ENCODE results near the gene UTP4.
"Not testable (repeated sequence)": the region's sequence is repeated elsewhere in the genome, so short reads cannot be mapped to it uniquely, and the experiment has no call there.

UTP4 gene

DNA sequence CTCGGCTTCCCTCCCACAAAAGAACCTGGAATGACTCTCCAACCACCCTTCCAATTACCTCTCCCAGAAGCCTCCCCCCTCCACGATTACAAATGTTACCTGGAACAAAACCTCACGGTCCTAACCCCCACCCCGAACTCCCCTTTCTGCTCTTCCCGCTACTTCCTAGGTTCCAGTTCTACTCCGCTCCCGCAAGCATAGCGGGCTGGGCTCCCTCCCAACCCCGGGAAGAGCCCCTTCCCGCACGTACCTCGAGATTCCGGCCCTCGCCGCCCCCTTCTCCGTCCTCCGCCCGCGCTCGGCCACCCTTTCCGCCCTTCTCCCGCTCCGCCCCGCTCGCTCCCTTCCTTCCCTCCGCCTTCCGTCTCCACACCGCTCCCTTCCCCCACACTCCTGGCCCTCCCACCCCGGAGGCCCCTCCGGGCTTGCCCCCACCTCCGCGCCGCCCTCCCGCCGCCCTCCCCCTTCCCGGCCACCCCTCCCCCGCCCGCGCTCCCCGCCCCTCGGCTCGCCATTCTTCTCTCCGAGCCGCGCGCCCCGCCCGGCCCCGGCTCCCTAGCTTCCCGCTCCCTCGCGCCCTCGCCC is 518 bp upstream of the UTP4 start:
- peak; percentile 77 for DNase-seq

DNA sequence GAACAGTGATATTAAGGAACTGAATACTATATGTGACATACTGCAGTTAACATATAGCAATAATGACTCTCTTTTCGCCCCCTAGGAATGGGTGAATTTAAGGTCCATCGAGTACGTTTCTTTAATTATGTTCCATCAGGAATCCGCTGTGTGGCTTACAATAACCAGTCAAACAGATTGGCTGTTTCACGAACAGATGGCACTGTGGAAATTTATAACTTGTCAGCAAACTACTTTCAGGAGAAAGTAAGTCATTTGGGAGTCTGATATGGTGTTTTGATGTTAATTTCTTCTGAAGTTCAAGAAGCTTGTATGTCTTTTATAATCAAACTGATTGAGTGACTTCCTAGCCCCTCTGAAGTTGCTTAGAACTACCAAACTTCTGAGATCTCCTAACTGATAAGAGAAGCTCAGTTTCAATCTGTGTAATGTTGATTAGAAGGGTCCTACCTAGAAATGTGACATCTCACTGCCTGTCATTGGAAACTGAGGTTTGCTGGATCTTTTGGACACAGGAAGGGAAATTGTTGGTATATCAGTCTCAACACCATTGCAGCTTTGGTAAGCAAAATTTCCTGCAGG is 1.0 kb downstream of the UTP4 start:
- DNase-seq = no peak

DNA sequence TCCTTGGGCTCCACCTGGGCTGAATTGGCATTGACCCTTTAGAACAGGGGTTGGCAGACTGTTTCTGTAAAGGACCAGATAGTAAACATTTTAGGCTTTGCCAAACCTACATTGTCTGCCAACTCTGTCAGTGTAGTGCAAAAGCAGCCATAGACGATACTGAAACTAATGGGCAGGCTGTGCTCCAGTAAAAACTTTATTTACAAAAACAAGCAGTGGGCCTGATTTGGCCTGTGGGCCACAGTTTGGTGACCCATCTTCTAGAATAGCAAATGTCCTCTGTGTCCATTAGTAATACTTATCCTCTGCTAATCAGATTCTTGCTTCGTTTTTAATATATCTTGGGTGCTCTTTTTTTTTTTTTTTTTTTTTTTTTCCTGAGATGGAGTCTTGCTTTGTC is 6.2 kb downstream of the UTP4 start:
- no peak for DNase-seq

DNA sequence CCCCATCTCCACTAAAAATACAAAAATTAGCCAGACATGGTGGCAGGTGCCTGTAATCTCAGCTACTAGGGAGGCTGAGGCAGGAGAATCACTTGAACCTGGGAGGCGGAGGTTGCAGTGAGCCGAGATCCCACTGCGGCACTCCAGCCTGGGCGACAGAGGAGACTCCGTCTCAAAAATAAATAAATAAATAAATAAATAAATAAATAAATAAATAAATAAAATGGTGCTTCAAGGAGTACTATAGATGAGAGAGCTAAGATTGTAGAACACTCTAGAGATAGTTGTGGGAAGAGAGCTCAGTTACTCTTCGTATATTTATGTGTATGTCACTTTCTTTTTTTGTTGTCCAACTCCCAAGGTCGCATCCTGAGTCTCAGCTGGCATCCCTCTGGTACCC is 7.0 kb downstream of the UTP4 start:
- not testable (repeated sequence) for DNase-seq

DNA sequence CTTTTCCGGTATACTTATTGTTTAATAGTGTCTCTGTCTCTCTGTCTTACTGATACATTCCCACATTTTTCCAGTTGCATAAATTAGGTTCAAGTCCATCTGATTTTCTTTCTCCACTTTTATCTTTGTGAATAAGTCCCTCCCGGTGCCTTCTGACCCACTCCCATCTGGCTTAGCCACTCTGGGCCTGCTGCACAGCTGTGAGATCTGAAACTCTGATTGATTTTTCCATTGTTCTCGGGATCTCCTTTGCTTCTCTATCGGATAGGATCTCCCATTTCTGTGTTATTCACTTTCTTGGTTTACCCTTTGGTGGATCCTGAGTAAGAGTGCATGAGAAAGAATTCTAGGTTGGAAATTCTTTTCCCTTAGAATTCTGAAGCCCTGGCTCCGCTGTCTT is 8.6 kb downstream of the UTP4 start:
- no peak for DNase-seq

DNA sequence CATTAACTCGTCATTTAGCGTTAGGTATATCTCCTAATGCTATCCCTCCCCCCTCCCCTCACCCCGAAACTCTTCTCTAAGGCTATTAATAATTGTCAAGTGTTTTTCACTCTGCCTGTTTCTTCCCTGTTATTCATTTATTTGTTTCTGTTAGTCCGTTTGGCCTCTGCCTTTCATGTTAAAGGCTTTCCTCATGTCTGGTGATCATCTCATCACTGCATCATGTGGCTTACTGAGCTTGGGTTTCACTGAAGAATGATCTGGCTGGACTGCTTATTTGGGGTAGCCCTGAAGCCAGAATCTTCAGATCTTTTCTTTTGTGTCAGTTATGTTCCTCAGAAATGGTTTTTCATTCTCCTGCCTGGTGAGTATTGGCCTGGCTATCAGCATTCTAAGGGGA is 9.5 kb downstream of the UTP4 start:
- no peak for DNase-seq

DNA sequence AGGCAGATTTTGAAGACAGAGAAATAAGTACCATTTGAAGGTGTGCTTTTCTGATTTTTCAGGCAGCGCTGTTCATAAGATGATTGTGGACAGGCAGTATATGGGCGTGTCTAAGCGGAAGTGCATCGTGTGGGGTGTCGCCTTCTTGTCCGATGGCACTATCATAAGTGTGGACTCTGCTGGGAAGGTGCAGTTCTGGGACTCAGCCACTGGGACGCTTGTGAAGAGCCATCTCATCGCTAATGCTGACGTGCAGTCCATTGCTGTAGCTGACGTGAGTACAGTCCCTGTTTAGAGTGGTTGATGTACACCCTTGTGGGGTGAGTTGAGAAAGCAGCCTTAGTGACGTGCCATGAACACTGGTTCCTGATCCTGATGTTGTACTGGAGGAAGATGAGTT is 10.7 kb downstream of the UTP4 start:
- no peak for DNase-seq

DNA sequence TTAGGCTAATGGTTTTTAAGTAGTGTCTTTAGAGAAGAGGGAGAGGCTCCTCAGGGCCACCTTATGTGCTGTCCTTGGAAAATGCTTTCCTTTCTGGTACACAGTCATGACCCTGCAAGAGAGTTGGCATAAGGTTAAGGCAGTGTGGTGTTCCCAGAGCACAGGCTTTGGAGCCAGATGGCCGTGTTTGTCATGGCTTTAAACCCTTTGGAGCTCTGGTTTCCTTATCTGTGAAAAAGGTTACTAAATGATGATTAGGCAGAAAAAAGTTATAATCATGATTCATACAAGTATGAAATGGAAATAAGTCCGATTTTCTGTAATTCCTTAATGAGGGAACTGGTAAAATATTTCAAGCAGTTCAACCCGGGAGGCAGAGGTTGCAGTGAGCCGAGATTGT is 13.2 kb downstream of the UTP4 start:
- DNase-seq = no peak

DNA sequence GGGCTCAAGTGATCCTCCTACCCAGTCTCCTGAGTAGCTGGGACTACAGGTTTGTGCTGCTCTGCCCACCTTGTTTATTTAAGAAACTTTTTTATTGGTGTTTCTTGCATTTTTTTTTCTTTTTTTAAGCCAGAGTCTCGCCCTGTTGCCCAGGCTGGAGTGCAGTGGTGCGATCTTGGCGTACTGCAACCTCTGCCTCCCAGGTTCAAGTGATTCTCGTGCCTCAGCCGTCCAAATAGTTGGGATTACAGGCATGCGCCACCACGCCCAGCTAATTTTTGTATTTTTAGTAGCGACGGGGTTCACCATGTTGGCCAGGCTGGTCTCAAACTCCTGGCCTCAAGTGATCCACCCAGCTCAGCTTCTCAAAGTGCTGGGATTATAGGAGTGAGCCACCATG is 17.2 kb downstream of the UTP4 start:
- DNase-seq = not testable (repeated sequence)

DNA sequence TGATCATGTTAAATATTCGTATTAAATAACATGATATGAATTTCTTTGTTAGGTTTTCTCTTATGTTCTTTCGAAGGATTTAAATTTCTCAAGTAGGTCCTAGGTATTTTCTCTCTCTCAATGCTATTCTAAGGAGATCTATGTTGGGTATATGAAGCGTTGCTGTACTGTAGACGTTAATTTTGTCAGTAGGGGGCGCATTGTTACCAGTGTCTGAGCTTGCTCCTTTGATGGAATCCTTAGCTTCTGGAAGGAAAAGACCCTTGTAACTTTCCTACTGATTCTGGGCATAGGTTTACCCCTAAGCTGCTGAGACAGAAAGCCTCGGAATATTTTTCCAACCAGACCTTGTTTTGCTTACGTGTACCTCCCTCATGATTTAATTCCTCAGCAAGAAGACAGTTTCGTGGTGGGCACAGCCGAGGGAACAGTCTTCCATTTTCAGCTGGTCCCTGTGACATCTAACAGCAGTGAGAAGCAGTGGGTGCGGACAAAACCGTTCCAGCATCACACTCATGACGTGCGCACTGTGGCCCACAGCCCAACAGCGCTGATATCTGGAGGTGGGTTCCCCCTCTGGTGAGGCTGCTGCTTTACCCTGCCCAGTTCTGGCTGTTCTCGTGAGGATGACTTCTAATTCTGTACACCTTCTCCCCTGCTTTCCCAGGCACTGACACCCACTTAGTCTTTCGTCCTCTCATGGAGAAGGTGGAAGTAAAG is 17.9 kb downstream of the UTP4 start:
- peak; percentile 45 for DNase-seq

DNA sequence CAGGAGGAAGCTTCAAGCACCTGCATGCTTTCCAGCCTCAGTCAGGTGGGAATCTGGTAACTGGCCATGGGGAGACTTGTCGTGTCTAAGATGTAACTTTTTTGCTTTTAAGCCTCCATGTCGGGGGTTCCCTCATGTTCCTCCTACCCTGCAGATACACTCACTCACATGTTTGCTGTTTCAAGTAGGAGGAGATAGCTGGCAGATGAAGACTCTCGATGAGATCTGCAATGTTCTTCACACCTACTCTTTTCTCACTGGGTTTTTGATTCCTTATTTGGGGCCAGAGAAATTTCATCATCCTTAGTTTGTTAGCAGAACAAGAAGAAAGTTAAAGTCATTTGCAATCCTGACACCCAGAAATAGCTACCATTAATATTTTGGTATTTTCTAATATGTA is 24.7 kb downstream of the UTP4 start:
- no peak for DNase-seq

DNA sequence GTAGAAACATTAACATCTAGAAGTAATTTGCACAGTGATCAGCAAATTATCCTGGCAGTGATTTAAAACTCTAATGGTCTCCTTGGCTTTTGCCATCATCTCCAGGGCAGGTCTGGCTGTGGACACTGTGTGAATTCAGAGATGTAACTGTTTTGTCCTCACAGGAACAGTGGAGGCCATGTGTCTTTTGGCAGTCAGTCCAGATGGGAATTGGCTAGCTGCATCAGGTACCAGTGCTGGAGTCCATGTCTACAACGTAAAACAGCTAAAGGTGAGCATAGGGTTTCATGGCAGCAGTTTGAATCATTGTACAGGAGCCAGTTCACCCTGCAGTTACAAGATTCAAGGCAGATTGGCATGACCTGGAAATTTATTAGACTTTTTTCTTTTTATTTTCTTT is 27.7 kb downstream of the UTP4 start:
- DNase-seq = no peak

DNA sequence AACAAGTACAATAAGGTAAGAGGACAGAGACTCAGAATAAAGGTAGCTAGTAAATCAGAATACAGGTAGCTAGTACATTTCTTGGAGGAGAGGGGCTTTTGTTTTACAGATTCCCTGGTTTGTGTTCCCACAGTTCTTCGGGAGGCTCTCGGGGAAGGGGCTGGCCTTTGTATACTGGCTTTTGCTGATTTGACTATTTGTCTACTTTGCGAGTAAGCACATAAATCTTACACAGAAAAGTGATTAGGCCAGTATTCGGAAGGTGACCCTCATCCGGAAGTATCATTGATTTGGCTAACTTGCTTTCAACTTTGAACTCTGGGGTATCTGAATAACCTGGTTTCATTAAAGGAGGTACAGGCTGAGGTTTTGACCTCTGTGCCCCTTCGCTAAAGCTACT is 33.1 kb downstream of the UTP4 start:
- DNase-seq = no peak

DNA sequence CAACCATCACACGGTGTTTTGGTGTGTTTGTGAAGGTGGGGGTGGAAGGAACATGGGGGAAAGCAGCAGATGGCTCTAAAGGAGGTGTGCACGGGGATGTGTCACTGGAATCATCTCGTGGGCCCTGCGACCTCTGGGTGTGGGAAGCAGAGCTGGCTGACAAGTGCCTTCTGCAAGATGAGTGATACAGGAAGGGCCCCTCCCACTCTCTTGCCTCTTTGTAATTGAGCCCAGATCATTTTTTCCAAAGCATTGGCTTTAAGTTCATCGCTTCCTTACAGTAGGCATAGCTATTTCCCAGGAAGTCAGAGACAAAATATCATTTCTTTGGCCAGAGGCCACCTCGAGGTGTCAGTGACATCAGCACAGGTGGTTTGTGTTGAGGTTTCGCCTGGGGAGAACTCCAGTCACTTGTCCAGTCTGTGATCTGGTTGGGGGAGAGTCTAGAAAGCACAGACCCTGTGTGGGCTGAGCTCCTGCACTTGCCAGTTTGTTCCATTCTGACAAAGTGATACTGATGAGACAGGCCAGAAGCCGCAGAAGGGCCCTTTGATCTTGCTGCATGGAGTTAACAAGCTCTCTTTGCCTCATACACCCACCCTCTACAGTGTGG is 33.9 kb downstream of the UTP4 start:
- peak; percentile 63 for DNase-seq

DNA sequence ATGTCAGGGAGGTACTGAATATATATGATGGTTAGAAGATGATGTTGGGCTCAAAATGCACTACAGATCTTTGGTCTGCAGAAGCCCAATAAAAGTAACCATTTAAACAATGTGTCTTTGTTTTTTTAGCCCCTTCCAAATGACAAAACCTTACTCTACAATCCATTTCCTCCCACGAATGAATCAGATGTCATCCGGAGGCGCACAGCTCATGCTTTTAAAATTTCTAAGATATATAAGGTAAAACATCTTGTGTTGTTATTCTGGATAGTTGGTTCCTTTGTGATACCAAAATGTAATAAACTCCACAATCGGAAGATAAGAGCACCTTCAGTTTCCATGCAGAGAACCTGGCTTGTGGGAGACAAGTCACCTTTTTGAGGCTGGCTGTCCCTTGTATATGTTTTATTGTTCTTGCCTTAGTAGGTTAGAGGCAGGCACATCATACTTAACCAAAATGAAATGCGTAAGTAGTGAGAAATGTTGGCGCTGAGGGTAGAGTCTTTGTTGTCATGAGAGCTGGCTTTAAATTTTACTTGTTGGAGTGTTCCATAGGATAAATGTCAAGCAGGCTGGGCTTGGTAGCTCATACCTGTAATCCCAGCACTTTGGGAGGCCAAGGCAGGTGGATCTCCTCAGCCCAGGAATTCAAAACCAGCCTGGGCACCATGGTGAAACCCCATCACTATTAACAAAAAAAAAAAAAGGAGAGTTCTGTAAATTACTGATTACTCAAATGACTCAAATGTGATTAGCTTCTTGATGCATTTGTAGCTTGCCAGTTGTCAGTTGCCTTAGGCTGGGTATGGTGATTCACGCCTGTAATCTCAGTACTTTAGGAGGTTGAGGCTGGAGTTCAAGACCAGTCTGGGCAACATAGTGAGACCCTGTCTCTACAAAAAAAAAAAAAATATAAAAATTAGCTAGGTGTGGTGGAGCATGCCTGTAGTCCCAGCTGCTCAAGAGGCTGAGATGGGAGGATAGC is 34.8 kb downstream of the UTP4 start:
- DNase-seq = no peak

DNA sequence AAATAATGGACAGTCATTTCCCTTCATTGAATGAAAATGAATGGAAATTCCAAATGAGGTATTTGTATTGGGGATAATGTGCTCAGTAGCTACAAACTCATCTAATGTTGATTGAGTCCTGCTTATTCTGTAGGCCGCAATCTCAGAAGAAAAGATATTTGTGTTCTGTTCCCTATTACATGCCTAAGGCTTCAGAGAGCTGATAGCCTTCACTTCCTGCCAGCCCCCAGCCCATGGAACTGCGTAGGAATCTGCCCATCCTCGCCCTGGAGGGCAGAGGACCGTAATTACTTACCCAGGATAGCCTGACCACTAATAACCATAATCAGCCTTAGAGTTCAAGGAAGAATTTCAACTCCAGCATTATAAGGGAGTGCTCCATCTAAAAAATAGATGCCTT is 36.6 kb downstream of the UTP4 start:
- no peak for DNase-seq

DNA sequence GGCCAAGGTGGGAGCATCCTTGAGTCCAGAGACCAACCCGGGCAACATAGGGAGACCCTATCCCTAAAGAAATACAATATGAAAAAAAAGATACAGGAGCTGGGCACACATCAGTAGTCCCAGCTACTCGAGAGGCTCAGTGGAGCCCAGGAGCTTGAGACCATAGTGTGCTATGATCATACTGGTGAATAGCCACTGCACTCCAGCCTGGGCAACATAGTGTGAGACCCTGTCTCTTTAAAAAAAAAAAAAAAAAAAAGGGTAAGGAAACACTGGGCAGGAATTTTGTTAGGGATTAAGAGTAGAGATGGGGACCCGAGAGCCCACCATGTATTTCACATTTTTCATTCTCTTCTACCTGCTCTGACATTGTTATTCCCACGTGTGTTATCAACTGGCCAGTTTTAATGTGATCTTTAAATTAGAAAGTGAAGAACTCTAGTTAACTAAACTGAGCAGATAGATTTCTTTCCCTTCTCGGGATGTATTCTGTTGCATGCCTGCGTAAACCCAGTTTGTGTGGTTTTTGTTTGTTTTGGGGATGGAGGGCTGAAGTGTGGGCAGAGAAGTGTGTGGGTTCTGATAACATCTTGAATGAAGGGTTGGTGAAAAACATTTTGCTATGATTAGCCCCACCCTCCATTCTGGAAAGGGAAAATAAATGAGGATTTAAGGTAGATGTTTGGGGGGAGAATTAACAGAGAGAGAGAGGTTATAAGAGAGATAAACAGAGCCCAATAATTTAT is 37.3 kb downstream of the UTP4 start:
- no peak for DNase-seq

DNA sequence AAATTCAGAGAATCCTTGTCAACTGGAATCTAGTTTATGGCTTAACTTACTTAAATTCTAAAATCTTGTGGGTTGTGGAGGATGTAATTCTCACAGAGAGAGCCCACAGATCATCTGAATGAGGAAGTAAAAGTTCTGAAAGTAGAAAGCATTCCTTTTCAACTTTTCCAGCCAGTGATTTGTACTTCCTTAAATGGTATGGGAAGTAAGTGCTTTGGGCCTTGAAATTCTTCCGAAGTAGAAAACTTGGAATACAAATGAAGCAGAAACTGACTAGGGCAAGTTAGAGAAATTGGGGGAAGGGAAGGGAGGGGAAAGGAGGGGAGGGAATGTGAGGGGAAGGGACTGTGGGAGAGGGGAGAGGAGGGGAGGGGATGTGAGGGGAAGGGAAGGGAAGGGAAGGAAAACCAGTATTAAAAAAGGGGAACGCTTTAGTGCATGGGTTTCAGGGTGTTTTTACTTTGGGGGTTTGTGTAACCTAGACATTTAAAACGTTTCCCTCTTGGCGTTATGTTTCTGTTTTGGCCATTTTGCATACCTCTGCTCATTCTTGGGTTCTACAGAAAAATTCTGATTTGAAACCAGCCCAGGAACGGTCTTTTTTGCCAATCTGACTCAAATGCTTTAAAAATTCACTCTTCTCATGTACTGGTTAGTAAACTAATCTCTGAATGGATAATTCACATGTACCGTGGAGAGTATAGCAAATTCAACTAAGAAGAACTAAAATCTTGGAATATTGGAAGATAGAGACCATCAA is 39.1 kb downstream of the UTP4 start:
- DNase-seq = no peak

DNA sequence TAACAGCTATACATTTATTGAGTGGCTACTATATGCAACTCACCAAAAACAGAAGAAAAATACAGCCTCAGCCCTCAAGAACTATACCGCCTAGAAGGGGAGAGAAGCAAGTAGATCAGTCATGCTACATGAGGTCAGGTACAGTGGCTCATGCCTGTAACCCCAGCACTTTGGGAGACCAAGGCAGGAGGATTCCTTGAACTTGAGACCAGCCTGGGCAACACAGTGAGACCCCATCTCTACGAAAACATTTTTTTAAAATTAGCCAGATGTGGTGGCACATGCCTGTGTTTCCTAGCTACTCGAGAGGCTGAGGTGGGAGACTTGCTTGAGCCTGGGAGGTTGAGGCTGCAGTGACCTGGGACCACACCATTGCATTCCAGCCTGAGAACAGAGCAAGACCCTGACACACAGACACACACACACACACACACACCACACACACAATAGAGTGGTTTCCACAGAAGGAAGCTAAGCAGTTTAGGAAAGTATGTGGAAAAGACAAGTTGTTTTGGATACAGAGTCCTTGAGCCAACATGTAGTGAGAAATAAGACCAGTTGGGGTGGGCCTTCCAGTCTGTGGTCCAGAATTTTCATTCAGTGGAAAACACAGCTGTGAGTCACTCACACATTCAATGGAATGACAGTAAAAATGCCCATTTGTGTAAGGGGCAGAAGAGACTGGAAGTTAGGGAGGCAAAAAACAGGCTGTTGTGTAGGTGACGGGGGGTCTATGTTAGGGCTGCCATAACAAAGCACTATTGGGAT is 43.8 kb downstream of the UTP4 start:
- DNase-seq = no peak

DNA sequence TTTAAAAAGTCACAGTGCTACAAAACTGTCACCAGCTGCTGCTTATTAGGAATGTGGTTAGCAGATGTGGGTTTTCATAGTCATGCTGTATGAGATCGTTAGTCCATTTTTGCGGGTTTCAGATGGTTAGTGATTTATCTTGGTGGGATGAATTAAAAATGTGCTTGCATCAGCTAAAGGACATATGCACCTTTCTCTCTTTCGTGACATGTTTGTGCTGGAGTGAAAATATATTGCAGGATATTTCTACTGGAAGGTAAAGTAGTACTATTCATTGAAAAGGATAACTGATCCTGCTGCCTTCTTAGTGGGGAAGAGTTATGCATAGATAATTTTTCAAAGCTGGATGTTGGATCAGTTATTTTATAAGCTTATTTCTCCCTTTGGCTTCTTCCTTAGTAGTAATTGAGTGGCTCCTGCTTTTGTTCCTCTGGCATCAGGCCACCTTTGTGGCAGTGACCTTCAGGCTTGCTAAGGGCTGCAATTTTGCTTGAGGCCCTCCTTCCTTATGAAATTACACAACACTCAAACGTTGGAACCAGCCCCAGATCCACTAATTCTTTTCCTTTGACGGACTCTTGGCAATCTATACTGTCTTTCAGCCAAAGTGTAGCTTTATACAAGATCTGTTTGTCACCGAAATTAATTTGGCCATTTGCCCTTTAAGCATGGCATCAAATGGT is 47.0 kb downstream of the UTP4 start:
- DNase-seq = no peak

Data from activated T-cell treated with anti-CD3 and anti-CD28 coated beads for 4 hours (primary cell).